Mononuclear cell (primary cell): ENCODE data around the gene SCN1A. TPM values are rescaled to one million over a fixed set of nuclear protein-coding genes. Genes with fewer than 3 reads are reported as not detected.

Source experiments
- H3K27me3 ChIP-seq: 2 replicates; pipeline ENCODE4 v1.6.0; 2011; ENCODE audit warnings: low read length, control low read depth; ENCODE audit not compliant: insufficient read depth
- H3K4me1 ChIP-seq: 2 replicates; pipeline ENCODE4 v1.5.1; 2011; ENCODE audit warnings: mild to moderate bottlenecking, low read length, control low read depth; ENCODE audit not compliant: insufficient read depth
- H3K4me3 ChIP-seq: 2 replicates; pipeline ENCODE4 v1.5.1; 2011; ENCODE audit warnings: mild to moderate bottlenecking, low read length, moderate library complexity
- H3K9me3 ChIP-seq: 2 replicates; pipeline ENCODE4 v1.5.1; 2011; ENCODE audit warnings: low read depth, mild to moderate bottlenecking, control low read depth, low read length
- total RNA-seq: library from RNA; depleted of rRNA; stranded (reverse); fragments of >200 nt; gene quantifications from one replicate; pipeline ENCODE4 v1.2.3, GENCODE V29; 2012

Gene SCN1A
- total RNA-seq, 1 donor = not detected

- no peaks in the 10 kb centered on the region for H3K9me3 ChIP-seq
- no peaks in the 10 kb centered on the region for H3K27me3 ChIP-seq
- H3K4me1 ChIP-seq = peaks cover 28% of the 10 kb centered on the region
- peak overlapping the region; percentile 62 for H3K4me3 ChIP-seq
Observed at GRCh38 chr2:165953306-165953654, 174.5 kb downstream of the SCN1A start.

- H3K27me3 ChIP-seq = no peaks in the 10 kb centered on the region
- peak overlapping the region; percentile 62 for H3K4me3 ChIP-seq
- no peaks in the 10 kb centered on the region for H3K9me3 ChIP-seq
- H3K4me1 ChIP-seq = peaks cover 28% of the 10 kb centered on the region
Observed at GRCh38 chr2:165952741-165953211, 175.0 kb downstream of the SCN1A start.

GRCh38 chr2:165952085-165952484, 175.7 kb downstream of the SCN1A start:
- H3K4me3 ChIP-seq = no peak overlapping the region
- H3K4me1 ChIP-seq = peaks cover 28% of the 10 kb centered on the region
- no peaks in the 10 kb centered on the region for H3K27me3 ChIP-seq
- no peaks in the 10 kb centered on the region for H3K9me3 ChIP-seq

- Histone ChIP-seq H3K4me1 (peaks cover 28% of the 10 kb centered on the region), H3K27me3 (no peaks in the 10 kb centered on the region), H3K4me3 (no peak overlapping the region), H3K9me3 (no peaks in the 10 kb centered on the region)
Observed at GRCh38 chr2:165950438-165950837, 177.4 kb downstream of the SCN1A start.

GRCh38 chr2:165941827-165942226, 186.0 kb downstream of the SCN1A start:
- Histone ChIP-seq H3K27me3 (no peaks in the 10 kb centered on the region), H3K9me3 (no peaks in the 10 kb centered on the region), H3K4me3 (no peak overlapping the region), H3K4me1 (no peaks in the 10 kb centered on the region)

GRCh38 chr2:165938237-165938636, 189.6 kb downstream of the SCN1A start:
- H3K9me3 ChIP-seq = no peaks in the 10 kb centered on the region
- H3K4me3 ChIP-seq = no peak overlapping the region
- H3K27me3 ChIP-seq = no peaks in the 10 kb centered on the region
- no peaks in the 10 kb centered on the region for H3K4me1 ChIP-seq

Other genes starting within 250 kb of the SCN1A start
- 58.7 TPM for gene TTC21B, start 174.2 kb downstream of the SCN1A start, total RNA-seq
- gene SCN9A, start 247.9 kb upstream of the SCN1A start, total RNA-seq = 0.63 TPM